ENCODE measurements around the gene PPP2R5C. TPM values are rescaled to one million over a fixed set of nuclear protein-coding genes. Genes with fewer than 3 reads are reported as not detected.

Gene PPP2R5C
- total RNA-seq, 1 donor from 2014 or later = 250 TPM

DNA sequence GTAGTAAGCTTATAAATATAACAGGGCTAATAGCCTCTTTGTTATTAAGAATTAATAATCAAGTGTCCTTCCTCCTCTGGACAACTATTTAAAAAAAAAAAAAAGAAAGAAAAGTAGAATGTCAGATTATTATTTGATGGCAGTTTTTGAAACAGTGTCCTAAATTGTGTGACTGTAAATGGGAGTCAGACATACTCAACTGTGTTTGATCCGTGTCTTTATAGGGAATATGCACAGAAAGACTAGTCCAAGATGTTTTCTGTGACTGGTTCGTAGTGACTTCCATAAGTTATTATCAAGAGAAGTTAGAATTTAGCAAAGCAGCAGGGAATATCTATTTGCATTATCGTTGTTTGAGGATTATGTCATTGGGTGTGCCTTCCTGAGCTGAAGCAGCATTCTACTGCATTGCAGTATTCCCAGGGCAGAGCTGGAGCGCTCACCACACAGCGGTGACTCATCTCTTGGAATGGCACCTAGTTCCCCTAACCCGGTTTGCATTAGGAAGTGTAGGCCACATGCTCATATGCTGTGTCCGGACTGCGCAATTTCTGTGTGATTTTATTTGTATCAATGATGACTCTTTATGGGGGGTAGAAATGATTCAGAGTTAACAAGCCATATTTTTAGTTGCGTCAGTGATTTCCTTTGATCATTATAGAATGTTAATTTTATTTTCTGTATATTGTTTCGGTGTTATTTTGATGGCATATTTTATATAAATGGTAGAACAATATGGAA lies 210.8 kb downstream of the PPP2R5C start:
- intact Hi-C loops (cut with micrococcal nuclease) = no loop called here

GRCh38 chr14:101973356-101973755 lies 211.8 kb downstream of the PPP2R5C start:
- intact Hi-C loops (cut with micrococcal nuclease) = no loop called here

- intact Hi-C loops (cut with micrococcal nuclease) = no loop called here
Observed at GRCh38 chr14:101975231-101975630, 213.7 kb downstream of the PPP2R5C start.

Other genes with a start within 250 kb of the PPP2R5C start
- gene DIO3, start 200.2 kb upstream of the PPP2R5C start, total RNA-seq = not detected in 2 replicates
- gene DYNC1H1, start 202.9 kb downstream of the PPP2R5C start, total RNA-seq = 285 and 295 TPM in 2 replicates